ENCODE results near the gene OGFOD1.

The OGFOD1 gene

DNA sequence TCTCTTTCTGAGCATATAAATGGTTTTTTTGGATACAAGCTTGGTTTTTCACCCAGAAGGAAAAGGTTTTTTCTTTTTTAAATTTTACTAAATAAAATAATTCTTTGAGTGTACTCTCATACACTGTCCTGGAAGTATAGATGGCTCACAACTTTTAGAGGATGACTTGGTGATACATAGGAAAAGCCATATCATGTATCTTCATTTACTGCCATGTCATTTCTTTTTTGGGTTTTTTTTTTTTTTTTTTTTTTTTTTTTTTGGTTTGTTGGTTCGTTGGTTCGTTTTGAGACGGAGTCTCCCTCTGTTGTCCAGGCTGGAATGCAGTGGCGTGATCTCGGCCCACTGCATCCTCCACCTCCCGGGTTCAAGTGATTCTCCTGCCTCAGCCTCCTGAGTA lies 11.8 kb downstream of the OGFOD1 start:
- DNase-seq, result no peak
- Histone ChIP-seq H3K9me3 (no peaks in the 10 kb centered on the region), H3K36me3 (peaks cover 67 to 85% (median 73%) of the 10 kb centered on the region in 3 donors), H3K4me1 (no peaks in the 10 kb centered on the region), H3K4me3 (no peak overlapping the region), H3K27me3 (no peaks in the 10 kb centered on the region), H3K27ac (no peak overlapping the region)
- intact Hi-C loops (cut with DNase I; ENCODE audit: low total_unique reads), result no loop called here
- TF ChIP-seq, protein P1, sequence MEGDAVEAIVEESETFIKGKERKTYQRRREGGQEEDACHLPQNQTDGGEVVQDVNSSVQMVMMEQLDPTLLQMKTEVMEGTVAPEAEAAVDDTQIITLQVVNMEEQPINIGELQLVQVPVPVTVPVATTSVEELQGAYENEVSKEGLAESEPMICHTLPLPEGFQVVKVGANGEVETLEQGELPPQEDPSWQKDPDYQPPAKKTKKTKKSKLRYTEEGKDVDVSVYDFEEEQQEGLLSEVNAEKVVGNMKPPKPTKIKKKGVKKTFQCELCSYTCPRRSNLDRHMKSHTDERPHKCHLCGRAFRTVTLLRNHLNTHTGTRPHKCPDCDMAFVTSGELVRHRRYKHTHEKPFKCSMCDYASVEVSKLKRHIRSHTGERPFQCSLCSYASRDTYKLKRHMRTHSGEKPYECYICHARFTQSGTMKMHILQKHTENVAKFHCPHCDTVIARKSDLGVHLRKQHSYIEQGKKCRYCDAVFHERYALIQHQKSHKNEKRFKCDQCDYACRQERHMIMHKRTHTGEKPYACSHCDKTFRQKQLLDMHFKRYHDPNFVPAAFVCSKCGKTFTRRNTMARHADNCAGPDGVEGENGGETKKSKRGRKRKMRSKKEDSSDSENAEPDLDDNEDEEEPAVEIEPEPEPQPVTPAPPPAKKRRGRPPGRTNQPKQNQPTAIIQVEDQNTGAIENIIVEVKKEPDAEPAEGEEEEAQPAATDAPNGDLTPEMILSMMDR (IDR thresholded peaks at IDR 0.05), result no peak

GRCh38 chr16:56466344-56466743 lies 15.0 kb downstream of the OGFOD1 start:
- no peaks in the 10 kb centered on the region for H3K9me3 ChIP-seq
- no peaks in the 10 kb centered on the region for H3K4me1 ChIP-seq
- intact Hi-C loops (cut with DNase I; ENCODE audit: low total_unique reads), result no loop called here
- H3K27me3 ChIP-seq, result no peaks in the 10 kb centered on the region
- no peak for DNase-seq
- TF ChIP-seq, protein P1 (IDR thresholded peaks at IDR 0.05), result no peak
- no peak overlapping the region for H3K27ac ChIP-seq
- H3K36me3 ChIP-seq, result peaks cover 80 to 94% (median 83%) of the 10 kb centered on the region in 3 donors
- H3K4me3 ChIP-seq, result no peak overlapping the region

DNA sequence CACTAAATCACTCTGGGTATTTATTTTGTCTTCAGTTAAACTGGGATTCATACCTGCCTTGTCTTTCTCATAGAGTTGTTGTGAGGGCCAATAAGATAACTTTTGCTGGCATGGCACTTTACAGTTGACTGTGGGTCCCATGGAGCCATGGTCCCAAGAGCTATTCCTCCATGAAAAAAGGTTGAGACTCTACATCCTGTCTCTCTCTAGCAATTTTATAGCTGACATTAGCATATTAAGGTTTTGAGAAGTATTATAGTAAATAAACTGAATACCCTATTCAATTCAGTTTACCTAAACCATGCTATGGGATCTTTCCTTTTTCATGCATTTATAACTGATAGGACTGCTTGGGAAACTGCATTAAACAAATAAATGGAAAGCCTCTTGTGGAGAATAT lies 17.4 kb downstream of the OGFOD1 start:
- Histone ChIP-seq H3K27me3 (no peaks in the 10 kb centered on the region), H3K4me3 (no peak overlapping the region), H3K4me1 (no peaks in the 10 kb centered on the region), H3K9me3 (no peaks in the 10 kb centered on the region), H3K36me3 (peaks cover 89 to 98% (median 95%) of the 10 kb centered on the region in 3 donors), H3K27ac (no peak overlapping the region)
- no peak for DNase-seq
- TF ChIP-seq, protein P1 (IDR thresholded peaks at IDR 0.05), result no peak
- intact Hi-C loops (cut with DNase I; ENCODE audit: low total_unique reads), result no loop called here

DNA sequence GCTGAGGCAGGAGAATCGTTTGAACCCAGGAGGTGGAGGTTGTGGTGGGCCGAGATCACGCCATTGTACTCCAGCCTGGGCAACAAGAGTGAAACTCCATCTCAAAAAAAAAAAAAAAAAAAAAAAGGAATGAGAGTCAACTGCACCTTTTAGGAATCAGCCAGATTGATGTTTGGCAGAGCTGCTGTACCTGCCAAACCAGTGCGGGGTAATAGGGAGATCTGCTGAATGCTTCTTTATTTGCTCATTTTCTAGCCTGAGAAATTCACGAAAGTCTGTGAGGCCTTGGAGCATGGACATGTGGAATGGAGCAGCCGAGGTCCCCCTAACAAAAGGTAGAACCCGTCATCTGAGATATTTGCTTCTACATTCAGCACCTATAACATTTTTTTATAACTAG lies 18.4 kb downstream of the OGFOD1 start:
- Histone ChIP-seq H3K4me1 (no peaks in the 10 kb centered on the region), H3K36me3 (peaks cover 89 to 99% (median 97%) of the 10 kb centered on the region in 3 donors), H3K9me3 (no peaks in the 10 kb centered on the region), H3K27ac (no peak overlapping the region), H3K27me3 (no peaks in the 10 kb centered on the region), H3K4me3 (no peak overlapping the region)
- intact Hi-C loops (cut with DNase I; ENCODE audit: low total_unique reads), result no loop called here
- DNase-seq, result no peak
- TF ChIP-seq, protein P1 (IDR thresholded peaks at IDR 0.05), result no peak

- no peak overlapping the region for H3K27ac ChIP-seq
- intact Hi-C loops (cut with DNase I; ENCODE audit: low total_unique reads), result no loop called here
- H3K4me1 ChIP-seq, result no peaks in the 10 kb centered on the region
- H3K36me3 ChIP-seq, result peaks cover 91 to 99% (median 97%) of the 10 kb centered on the region in 3 donors
- no peaks in the 10 kb centered on the region for H3K9me3 ChIP-seq
- H3K27me3 ChIP-seq, result no peaks in the 10 kb centered on the region
- TF ChIP-seq, protein P1 (IDR thresholded peaks at IDR 0.05), result no peak
- H3K4me3 ChIP-seq, result no peak overlapping the region
- DNase-seq, result no peak
Observed at GRCh38 chr16:56470232-56470631, 18.9 kb downstream of the OGFOD1 start.

DNA sequence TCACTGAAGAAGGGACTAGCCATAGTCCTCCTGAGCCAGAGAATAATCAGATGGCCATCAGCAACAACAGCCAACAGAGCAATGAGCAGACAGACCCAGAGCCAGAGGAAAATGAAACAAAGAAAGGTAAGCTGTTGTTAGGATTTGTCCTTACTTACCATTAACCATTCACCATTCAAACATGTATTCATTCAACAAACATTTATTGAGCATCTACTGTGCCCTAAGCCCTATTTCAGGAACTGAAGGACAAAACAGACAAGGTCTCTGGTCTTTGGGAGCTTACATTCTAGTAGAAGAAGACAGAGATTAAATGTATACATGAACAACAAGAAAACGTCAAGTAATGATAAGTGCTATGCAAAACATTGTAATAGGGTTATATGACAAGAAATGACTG lies 19.3 kb downstream of the OGFOD1 start:
- intact Hi-C loops (cut with DNase I; ENCODE audit: low total_unique reads), result no loop called here
- Histone ChIP-seq H3K27me3 (no peaks in the 10 kb centered on the region), H3K36me3 (peaks cover 91 to 99% (median 97%) of the 10 kb centered on the region in 3 donors), H3K4me3 (no peak overlapping the region), H3K4me1 (no peaks in the 10 kb centered on the region), H3K27ac (no peak overlapping the region), H3K9me3 (no peaks in the 10 kb centered on the region)
- TF ChIP-seq, protein P1 (IDR thresholded peaks at IDR 0.05), result no peak
- DNase-seq, result no peak

All from tibial artery (tissue), 4 donors.